Dedifferentiated amniotic fluid mesenchymal stem cell (primary cell): ENCODE measurements around the gene RIF1.
"Not testable (repeated sequence)": the region's sequence is repeated elsewhere in the genome, so short reads cannot be mapped to it uniquely, and the experiment has no call there.

ENCODE experiments used
- DNase-seq: peaks from one replicate; pipeline ENCODE4 v3.0.0-alpha.2; 2016; ENCODE audit errors: extremely low spot score

The RIF1 gene

DNA sequence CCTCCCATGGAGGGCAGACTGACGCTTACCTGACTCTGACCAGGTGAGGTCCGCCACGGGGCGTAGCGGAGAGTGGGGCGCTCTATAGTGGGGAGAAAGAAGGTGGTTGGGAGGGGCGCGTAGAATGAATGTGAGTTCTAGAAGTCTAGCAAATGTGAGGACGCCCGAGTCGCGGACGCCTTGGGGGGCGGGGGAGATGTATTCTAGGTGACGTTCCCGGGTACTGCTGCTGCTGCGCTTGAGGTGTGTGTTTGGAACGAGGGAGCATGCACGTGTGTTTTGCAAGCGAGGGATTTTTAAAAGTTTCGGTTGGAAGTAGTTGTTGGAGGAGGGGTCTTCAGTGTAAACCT is 758 bp downstream of the RIF1 start:
- DNase-seq, result no peak

DNA sequence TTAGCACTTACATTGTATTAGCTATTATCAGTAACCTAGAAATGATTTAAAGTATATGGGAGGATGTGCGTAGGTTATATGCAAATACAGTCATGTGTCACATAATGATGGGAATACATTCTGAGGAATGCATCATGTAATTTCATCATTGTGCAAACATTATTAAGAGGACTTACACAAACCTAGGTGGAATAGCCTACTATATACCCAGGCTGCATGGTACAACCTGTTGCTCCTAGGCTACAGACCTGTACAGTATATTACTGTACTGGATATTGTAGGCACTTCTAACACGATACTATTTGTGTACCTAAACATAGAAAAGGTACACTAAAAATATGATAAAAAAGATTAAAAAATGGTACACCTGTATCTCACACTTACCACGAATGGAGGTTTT is 7.9 kb downstream of the RIF1 start:
- DNase-seq, result no peak

DNA sequence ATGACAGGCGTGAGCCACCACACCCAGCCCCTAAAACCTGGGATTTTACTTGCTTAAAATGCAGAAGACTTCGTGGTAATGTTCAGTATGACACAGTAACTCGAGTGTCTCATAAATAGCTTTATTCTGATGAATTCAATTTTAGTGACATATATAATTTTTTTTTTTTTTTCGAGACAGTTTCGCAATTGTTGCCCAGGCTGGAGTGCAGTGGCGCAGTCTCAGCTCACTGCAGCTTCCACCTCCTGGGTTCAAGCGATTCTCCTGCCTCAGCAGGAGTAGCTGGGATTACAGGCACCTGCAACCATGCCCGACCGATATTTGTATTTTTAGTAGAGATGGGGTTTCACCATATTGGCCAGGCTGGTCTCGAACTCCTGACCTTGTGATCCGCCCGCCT is 12.0 kb downstream of the RIF1 start:
- DNase-seq, result not testable (repeated sequence)

DNA sequence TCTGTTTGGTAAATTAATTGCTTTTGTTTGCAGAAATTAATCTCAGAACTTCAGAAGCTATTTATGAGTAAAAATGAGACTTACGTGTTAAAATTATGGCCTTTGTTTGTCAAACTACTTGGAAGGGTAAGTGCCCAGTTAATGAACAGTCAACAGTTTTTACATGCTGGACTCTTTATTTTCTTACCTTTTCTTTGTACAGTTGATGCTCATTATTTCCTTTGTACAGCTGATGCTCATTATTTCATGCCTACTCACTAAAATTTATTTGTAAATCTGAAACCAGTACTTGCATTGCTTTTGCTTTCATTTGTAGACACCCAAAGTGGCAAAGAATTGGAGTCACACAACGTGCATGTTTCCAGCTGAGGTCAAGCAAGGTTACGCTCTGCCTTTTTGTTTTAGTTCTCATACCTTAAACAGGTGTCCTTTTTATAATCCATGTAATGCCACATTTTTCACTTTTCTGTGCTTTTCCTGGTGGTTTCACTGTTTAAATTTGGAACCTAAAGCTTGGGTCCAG is 13.3 kb downstream of the RIF1 start:
- no peak for DNase-seq

DNA sequence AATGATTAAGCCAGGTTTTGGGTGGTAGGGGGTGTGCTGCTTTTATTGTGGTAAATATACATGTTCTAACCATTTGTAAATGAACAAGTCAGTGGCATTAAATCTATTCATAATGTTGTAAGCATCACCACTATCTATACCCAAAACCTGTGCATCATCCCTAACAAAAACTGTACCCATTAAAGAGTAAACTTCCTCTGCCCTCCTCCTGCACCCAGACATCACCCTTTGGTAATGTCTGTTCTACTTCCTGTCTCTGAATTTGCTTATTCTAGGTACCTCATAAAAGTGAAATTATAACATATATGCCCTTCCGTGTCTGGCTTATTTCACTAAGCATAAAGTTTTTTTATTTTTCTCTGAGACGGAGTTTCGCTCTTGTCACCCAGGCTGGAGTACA is 14.1 kb downstream of the RIF1 start:
- no peak for DNase-seq

DNA sequence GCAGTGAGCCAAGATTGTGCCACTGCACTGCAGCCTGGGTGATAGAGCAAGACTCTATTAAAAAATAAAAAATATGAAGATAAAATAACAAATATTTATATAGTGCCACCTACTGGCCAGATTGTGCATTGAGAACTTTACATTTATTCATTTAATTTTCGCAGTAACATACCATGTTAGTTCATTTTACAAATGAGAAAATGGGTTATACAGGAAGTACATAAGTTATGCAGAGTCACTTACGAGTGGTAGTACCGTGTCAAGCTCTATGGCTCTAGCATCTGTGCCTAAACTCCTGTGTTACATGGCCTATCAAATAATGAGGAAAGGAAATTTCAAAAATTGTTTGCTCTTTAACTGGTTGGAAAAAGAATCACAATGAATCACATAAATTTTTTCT is 27.9 kb downstream of the RIF1 start:
- peak; percentile 57 for DNase-seq

DNA sequence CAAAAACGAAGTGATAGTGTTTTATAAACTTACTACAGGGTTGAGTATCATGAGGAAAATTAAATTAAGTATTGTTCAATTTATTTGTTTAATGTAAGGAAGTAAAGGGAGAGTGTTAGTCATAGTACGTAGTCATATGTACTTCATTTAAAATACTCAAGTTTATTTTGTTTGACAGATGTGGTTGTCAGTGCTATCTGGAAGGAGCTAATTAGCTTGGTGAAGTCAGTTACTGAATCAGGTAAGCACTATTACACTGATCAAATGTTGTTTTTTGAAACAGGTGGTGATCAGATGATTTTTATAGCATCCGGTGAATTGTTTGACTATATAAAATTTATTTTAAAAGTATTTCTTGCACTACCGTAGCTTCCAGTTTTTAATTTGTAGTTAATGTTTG is 28.8 kb downstream of the RIF1 start:
- no peak for DNase-seq

DNA sequence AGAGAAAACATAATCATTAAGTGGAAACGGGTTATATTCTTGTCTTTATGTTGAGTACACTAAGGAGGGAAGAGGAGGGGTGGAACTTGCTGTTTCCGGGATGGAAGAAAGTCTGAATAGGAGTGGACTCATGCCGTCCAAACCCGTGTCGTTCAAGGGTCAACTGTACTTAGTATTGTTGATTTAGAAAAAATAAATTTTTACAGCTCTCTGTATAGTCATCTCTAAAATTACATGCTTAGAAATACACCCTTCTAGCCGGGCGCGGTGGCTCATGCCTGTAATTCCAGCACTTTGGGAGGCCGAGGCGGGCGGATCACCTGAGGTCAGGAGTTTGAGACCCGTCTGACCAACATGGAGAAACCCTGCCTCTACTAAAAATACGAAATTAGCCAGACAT is 29.4 kb downstream of the RIF1 start:
- DNase-seq, result no peak

DNA sequence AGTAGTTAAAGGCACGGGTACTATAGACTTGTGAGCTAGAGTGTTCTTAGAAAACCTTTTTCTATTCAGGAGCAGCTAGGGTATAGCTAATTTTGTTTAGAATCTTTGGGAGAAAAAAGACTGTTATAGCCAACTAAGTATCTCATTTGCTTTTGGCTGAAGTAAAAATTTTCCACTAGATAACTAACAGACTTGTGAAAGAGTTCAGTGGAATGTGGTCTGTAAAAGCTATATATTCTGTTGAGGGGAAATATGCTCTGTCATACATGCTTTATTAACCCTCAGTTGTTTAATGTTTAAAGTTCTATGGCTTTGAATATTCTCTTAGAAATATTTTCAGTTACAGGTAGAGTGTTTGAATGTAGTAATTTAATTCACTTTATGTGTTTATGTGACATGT is 49.7 kb downstream of the RIF1 start:
- DNase-seq, result peak; percentile 40

DNA sequence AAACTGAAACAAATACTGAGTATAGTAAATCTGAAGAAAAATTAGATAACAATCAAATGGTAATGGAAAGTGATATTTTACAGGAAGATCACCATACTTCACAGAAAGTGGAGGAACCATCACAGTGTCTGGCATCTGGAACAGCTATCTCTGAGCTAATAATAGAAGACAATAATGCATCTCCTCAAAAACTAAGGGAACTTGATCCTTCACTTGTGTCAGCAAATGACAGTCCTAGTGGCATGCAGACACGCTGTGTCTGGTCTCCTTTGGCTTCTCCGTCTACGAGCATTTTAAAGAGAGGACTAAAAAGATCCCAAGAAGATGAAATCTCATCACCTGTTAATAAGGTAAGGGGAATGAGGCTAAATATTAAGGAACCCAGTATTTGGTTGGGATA is 56.1 kb downstream of the RIF1 start:
- no peak for DNase-seq

DNA sequence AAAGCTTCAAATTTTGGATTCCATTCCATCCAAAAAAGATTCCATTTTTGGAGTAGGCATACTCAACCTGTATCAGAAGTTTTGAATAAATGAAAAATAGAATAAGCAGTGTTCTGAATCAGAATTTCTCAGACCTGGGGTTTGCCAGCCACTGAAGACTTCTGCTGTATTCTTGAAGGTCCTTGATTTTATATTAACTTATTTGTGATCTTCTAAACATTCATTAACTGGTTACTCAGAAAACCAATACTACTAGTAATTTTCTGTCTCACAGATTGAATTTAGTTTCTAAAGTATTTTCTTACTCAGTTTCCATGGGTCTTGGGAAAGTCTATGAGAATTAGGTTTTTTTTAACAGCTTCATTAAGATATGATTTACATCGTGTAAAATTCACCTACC is 60.9 kb downstream of the RIF1 start:
- DNase-seq, result no peak

DNA sequence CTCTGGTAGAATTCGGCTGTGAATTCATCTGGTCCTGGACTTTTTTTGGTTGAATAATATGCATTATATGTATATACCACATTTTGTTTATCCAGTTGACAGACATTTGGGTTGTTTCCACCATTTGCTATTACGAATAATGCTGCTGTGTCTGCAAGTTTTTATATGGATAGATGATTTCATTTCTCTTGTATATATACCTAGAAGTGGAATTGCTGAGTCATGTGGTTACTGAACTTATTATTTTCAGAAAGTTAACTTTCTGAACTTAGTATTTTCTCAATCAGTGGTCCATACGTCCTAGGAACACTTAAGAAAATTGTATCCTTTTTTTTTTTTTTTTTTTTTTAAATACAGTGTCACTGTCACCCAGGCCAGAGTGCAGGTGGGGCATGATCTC is 63.3 kb downstream of the RIF1 start:
- no peak for DNase-seq

DNA sequence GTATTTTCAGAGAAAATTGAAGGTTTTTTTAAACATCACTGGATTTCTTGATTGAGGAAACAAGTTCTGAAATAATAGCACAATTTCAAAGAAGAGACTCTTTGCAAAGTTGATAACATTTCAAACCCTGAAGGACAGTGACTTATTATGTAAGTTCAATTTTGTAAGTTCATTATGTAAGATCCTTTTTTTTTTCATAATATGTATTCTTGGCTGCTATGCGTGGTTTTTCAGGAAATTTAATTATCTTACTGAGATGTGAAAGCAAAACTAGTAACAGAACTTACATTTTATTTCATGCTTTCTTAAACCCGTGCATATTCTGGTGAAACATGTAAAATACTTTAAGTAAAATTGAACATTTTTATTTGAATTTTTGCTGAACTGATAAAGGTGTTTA is 65.4 kb downstream of the RIF1 start:
- no peak for DNase-seq

DNA sequence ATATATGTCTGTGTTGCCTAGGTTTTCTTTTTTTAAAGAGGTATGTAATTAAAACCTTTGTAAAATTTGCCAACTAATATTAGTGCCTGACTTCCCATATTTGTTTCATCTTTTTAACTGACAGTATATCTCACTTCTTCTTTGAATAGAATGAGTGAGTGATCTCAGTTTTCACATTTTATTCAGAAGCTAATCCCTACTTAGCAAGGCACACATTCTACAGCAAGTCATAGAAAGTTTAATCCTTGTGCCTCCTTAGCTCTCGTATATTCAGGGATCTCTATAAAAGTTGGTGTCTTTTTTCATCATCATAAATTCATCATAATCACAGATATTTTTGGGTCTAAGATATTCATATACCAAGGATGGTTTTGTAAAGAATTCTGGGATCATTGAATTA is 66.6 kb downstream of the RIF1 start:
- no peak for DNase-seq

DNA sequence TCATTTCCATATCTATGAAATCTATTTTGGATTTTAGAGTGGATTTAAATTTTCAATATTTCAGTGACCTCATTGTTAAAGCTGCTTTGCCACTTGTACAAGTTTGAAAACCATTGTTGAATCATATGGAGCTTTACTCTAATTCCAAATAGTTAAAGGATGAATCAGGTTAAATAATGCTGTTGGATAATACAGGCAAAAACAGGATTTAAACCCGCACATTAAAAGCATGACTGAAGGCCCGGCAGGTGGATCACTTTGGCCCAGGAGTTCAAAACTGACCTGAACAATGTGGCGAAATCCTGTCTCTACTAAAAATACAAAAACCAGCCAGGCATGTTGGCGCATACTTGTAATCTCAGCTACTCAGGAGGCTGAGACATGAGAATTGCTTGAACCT is 68.3 kb downstream of the RIF1 start:
- DNase-seq, result peak; percentile 15

DNA sequence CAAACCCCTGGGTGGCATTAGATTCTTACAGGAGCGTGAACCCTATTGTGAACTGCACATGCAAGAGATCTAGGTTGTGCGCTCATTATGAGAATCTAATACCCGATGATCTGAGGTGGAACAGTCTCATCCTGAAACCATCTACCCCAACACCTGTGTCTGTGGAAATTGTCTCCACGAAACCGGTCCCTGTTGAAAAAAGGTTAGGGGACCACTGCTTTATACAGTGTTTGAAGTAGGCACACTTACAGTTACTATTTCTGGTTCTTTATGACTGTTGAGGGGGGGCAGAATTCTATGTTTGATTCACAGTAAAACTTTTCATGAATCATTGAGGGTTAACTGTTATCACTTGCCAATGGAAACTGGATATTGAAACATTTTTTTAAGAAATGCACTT is 72.0 kb downstream of the RIF1 start:
- no peak for DNase-seq

DNA sequence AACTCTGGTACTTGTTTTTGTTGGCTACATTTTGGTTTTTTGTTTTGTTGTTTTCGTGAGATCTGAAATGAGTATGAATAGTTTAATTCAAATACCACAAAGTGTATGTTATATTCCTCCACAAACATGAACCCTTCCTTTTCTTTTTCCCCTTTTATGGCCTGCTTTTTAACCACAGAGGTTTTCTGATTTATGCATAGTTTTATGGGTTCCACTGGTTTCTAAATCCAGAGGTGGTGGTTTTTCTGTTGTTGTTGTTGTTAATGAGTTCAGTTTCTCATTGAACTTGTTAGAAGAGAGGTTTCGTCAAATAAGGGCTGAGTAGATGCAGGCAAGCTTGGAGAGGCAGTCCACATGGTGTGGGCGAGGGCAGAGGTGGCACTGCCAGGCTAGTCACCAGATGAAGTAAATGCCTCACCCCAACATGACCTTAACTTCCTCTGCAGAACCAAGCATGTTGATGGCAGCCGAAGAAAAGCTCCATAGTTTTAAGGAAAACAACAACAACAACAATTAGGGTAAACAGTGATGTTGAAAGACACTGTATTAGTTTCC is 72.5 kb downstream of the RIF1 start:
- DNase-seq, result no peak

DNA sequence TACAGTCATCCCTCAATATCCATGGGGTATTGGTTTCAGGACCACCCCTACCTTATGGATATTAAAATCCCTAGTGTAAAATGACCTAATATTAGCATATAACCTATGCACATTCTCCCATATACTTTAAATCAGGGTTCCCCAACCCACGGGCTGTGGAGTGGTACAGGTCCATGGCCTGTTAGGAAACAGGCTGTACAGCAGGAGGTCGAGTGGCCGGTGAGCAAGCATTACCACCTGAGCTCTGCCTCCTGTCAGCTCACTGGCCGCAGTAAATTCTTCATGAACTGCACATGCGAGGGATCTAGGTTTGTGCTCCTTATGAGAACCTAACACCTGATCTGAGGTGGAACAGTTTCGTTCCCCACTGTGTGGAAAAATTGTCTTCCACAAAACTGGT is 73.8 kb downstream of the RIF1 start:
- no peak for DNase-seq

DNA sequence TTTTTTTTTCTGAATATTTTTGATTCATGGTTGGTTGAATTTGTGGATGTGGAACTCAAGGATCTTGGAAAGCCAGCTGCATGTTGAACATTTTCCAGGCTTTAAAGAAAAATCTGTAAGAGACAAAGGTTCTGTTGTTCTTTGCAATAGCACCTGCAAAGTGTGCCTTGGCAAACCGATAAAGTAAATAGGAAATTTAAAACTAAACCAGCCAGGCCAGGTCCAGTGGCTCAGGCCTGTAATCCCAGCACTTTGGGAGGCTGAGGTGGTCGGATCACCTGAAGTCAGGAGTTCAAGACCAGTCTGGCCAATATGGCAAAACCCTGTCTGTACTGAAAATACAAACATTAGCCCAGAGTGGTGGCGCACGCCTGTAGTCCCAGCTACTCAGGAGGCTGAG is 74.4 kb downstream of the RIF1 start:
- DNase-seq, result no peak

DNA sequence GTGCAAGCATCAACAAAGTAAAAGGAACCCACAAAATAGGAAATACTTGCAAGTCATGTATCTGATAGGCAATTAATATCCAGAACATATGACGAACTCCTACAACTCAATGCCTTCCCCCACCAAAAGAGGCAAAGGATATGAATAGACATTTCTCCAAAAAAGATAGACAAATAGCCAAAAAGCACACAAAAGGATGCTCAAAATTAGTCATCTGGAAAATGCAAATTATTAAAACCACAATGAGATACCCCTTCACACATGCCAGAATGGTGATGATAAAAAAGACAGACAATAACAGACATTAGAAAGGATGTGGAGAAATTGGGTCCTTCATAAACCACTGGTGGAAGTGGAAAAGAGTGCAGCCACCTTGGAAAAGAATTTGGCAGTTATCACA is 76.4 kb downstream of the RIF1 start:
- DNase-seq, result no peak

DNA sequence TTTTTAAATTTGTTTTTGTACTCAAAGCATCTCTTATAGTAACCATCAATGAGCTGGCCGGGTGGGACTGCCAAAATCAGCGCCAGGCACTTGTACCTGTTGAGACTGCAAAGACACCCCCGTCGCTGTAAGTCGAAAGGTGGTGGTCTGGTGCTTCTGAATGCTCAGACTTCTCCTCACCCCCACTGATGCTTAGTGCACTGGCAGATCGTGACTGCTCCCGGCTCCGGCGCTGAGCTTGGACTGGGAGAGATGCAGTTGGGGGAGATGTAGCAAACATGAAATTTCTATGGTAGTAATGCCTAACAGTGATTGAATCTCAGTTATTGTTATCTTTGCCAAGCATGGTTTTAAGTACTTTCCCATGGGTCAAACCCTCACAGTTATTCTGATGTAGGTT is 80.6 kb downstream of the RIF1 start:
- DNase-seq, result no peak

DNA sequence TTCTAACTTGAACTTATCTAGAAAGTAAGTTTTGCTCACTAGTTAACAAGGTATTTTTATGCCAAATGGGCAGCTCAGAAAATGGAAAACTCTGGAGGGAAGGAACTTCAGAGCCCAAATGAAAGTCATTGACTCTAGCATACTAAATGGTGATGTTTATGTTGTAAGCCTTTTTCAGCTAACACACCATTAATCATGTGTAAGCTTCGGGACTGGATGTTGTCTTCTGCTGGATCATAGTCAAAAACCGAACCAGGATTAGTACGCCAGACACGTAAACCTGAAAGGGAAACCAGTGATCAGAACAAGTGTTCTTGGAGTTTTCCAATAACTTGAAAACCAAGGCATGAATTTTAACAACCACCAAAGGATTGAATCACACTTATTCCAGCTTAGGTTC is 81.8 kb downstream of the RIF1 start:
- DNase-seq, result no peak

DNA sequence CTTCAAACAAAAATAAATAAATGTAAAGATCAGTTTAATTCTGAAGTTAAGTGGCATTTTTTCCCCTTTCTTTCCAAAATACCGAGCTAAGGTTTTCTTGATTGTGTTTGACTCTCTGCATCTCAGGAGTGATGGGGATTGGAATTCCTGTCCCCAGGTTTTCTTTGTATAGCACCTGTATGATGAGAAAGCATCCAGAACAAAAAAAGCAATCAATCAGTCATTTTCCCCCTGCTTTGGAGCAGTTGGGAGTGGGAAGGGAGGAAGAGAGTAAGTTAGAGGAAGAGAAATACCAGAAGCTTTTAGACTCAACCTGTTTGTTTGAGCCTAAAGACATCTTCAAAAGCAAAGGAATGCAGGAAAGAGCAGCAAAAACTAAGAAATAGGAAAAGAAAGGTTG is 88.5 kb downstream of the RIF1 start:
- DNase-seq, result no peak

DNA sequence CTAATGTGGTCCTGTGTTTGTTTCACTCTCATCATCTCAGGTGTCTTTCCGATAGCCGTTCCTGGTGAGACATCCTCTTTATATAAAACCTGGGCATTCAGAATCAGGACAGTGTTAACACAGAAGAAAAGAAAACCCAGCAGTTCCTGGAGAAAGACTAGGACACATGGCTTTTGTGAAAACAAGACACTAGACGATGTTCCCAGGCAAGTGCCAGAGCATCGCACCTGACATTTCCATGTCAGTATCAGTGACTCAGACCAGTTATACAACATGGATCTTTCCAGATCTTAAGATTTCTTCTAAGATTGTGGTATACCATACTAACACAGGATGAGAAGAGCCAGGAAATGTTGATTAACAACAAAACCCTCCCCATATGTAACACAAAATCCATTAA is 96.5 kb downstream of the RIF1 start:
- DNase-seq, result no peak

DNA sequence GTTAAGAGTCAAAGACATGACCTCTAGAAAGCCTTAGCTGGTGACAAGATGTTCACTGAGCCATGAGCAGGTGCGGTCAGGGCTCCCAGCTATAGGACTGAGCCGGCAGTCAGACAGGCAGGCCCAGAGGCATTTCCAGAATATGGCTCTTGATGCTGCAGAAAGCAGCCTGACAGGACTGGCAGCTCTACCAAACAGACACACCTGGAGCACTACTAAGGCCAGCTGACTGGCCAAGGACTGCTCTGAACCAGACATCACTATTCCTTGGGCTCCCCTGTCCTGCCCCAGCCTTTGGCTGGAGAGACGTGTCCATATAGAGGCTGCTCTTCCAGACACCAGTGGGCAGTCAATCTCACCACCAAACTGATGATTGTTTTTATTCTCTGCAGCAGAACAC is 98.8 kb downstream of the RIF1 start:
- DNase-seq, result no peak
